GM21515 (cell line): ENCODE results near the gene MCM10.

Experiments
- ATAC-seq: cut with Tn5 transposase; IDR thresholded peaks from one replicate; pipeline ENCODE4 v1.9.1; 2021; ENCODE audit not compliant: unreplicated experiment

MCM10 gene

DNA sequence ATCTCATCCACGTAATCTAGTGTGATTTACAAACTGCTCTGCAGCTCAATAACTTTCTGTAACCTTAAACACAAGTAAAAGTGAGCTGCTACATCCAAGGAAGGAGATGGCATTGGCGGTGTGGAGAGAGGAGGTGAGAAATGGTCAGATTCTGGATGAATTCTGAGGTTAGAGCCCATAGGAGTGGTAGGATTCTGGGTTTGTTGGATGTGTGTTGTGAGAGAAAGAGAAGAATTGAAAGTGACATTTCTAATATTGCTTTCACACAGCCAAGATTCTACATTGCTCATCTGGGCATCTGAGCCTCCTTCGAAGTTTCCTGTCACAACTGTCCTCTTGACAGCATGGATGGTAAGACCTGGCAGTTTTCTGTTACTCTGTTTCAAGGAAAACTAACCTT, 2.5 kb downstream of the MCM10 start:
- ATAC-seq: no peak

DNA sequence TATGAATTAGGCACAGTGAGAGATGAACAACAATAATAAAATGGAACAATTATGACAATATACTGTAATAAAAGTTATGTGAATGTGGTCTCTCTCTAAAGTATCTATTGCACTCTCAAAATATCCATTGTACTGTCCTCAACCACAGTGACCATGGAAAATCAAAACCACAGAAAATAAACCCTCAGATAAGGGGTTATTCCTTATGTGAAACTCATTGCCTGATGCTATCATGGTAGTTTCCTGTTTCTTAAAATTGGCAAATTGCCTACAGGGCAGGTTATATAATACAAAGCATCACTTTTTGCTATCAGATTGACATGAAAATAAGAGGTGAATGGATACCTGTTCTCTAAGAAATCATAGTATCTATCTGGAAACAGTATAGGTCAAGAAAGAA, 3.8 kb downstream of the MCM10 start:
- no peak for ATAC-seq

GRCh38 chr10:13167568-13167967, 6.2 kb downstream of the MCM10 start:
- ATAC-seq: no peak

DNA sequence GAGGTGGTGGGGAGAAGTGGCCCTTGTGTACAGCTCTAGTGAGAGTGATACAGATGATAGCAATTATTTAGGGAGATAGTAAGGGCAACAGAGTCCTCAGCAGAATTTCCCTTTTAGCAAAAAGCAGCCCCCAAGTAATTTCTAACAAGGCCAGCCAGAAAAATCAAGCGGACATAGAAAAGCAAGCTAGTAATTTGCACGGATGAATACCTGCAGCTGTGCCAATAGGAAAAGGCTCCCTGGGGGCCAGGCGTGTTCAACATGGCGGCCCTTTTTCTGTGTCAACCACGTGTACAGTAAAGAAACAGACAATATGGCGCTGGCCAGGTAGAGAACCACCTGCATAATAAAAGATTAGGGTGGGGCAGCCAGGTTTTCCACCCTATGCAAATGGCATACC, 7.4 kb downstream of the MCM10 start:
- ATAC-seq: no peak

DNA sequence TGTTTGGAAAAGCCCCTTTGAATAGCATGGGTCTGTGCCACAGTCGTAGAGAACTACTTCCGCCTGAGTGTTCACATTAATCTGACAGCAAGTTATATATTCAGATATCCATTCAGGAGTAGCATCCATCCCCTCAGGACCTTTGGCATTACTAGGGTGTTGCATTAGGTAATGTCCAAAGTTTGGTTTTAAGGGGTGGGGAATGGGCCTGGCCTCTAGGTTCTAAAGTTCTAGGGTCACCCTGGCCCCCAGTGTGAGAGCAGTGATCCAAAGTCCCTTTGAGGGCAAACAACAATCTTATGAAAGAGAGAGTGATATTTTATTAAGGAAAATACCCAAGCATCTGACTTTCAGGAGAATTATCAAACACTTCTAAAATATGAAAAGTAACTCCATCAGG, 12.3 kb downstream of the MCM10 start:
- no peak for ATAC-seq

- no peak for ATAC-seq
These were observed 19.4 kb downstream of the MCM10 start for GRCh38 chr10:13180788-13181187.

GRCh38 chr10:13182424-13182823, 21.1 kb downstream of the MCM10 start:
- no peak for ATAC-seq

GRCh38 chr10:13183625-13184024, 22.3 kb downstream of the MCM10 start:
- ATAC-seq: no peak

GRCh38 chr10:13184276-13184675, 22.9 kb downstream of the MCM10 start:
- no peak for ATAC-seq

- no peak for ATAC-seq
These were observed 23.6 kb downstream of the MCM10 start for GRCh38 chr10:13184730-13185514.

DNA sequence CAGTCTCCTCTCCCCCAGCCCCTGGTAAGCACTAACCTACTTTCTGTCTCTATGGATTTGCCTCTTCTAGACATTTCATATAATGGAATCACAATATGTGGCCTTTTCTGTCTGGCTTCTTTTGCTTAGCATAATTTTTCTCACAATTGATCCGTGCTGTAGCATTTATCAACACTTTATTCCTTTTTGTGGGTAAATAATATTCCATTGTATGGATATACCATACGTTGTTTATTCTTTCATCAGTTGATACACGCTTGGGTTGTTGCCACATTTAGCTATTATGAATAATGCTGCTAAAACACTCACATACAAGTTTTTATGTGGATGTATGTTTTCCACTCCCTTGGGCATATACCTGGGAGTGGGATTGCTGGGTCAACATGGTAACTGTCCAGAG, 25.8 kb downstream of the MCM10 start:
- ATAC-seq: no peak

GRCh38 chr10:13188593-13188992, 27.2 kb downstream of the MCM10 start:
- no peak for ATAC-seq

GRCh38 chr10:13189961-13190360, 28.6 kb downstream of the MCM10 start:
- no peak for ATAC-seq

GRCh38 chr10:13190816-13191215, 29.5 kb downstream of the MCM10 start:
- ATAC-seq: no peak

- no peak for ATAC-seq
These were observed 30.0 kb downstream of the MCM10 start for GRCh38 chr10:13191362-13191761.

- ATAC-seq: no peak
These were observed 32.3 kb downstream of the MCM10 start for GRCh38 chr10:13193637-13194036.

GRCh38 chr10:13195016-13195415, 33.7 kb downstream of the MCM10 start:
- ATAC-seq: no peak

- ATAC-seq: no peak
These were observed 39.8 kb downstream of the MCM10 start for GRCh38 chr10:13201132-13201531.

- no peak for ATAC-seq
These were observed 44.7 kb downstream of the MCM10 start for GRCh38 chr10:13206091-13206490.

GRCh38 chr10:13206546-13207443, 45.4 kb downstream of the MCM10 start:
- no peak for ATAC-seq

GRCh38 chr10:13213163-13213562, 51.8 kb downstream of the MCM10 start:
- no peak for ATAC-seq

DNA sequence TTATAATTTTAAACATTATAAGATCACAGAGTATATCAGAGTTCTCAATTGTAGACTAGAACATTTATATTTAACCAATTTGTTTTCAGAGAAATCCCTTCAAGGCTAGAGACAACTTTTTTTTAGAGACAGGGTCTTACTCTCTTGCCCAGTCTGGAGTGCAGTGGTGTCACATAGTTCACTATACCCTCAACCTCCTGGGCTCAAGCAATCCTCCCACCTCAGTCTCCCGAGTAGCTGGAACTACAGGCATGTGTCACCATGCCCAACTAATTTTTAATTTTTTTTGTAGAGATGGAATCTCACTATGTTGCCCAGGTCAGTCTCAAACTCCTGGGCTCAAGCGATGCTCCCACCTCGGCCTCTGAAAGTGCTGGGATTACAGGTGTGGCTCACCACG, 57.5 kb downstream of the MCM10 start:
- no peak for ATAC-seq
